ENCODE measurements around the gene KIAA0319L.

DNA sequence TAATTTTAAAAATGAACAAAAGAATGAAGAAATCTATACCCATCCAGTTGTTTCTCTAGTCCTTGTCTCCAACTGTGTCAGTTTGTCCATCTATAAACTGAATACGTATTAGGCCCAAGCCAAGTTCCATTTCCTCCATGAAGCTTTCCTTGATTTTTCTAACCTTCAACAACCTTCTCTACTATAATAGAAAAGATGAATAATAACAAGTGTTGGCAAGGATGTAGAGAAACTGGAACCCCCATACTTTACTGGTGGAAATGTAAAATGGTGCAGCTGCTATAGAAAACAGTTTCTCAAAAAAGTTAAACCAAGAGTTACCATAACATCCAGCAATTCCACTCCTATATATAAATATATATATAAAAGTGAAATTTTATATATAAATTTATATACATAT is 10.6 kb downstream of the KIAA0319L start:
- no peak for TF ChIP-seq EZH2 (IDR thresholded peaks at IDR 0.05; ENCODE audit: insufficient read depth, poor library complexity, severe bottlenecking)
- no peak for TF ChIP-seq EZH2phosphoT487 (IDR thresholded peaks at IDR 0.05; ENCODE audit: insufficient read depth, low read depth)
